ENCODE measurements around the gene LAGE3. TPM values are rescaled to one million over a fixed set of nuclear protein-coding genes. Genes with fewer than 3 reads are reported as not detected.
"Not testable (repeated sequence)": the region's sequence is repeated elsewhere in the genome, so short reads cannot be mapped to it uniquely, and the experiment has no call there.

LAGE3 gene
- total and polyA plus RNA-seq, 7 donors: 10.7 to 64.8 (median 24.1) TPM

- ATAC-seq (no peak), DNase-seq (no peak)
- H3K9me3 ChIP-seq: no peaks in the 10 kb centered on the region
- TF ChIP-seq CTCF (IDR thresholded peaks at IDR 0.05): no peak
- H3K4me1 ChIP-seq: no peaks in the 10 kb centered on the region
- no peak overlapping the region for H3K27ac ChIP-seq
- peaks cover 0 to 20% of the 10 kb centered on the region in 2 donors for H3K36me3 ChIP-seq (ENCODE audit: insufficient read depth in 1 of 2, low read depth in 1 of 2)
- no peaks in the 10 kb centered on the region for H3K27me3 ChIP-seq (ENCODE audit: insufficient read depth in 3 of 3, low read length in 2 of 3)
- 84 to 86% (median 85%) methylated on average over 8 of the region's 8 CpGs for WGBS, 3 donors
- intact Hi-C loops (cut with DNase I): no loop called here
- H3K4me3 ChIP-seq: no peak overlapping the region
These were observed 23.0 kb upstream of the LAGE3 start for GRCh38 chrX:154502098-154502497.

- intact Hi-C loops (cut with DNase I); H3K27ac ChIP-seq; H3K27me3 ChIP-seq (ENCODE audit: insufficient read depth in 3 of 3, low read length in 2 of 3); DNase-seq; H3K9me3 ChIP-seq; H3K4me1 ChIP-seq; H3K4me3 ChIP-seq; ATAC-seq: not testable (repeated sequence)
- H3K36me3 ChIP-seq (ENCODE audit: insufficient read depth in 1 of 2, low read depth in 1 of 2): peaks cover 0 to 13% of the 10 kb centered on the region in 2 donors
- WGBS, 3 donors: 89 to 92% (median 91%) methylated on average over 6 to 7 of the region's 7 CpGs
These were observed 22.3 kb upstream of the LAGE3 start for GRCh38 chrX:154501423-154501822.

- H3K4me3 ChIP-seq; H3K36me3 ChIP-seq (ENCODE audit: insufficient read depth in 1 of 2, low read depth in 1 of 2); H3K4me1 ChIP-seq; ATAC-seq; H3K9me3 ChIP-seq; H3K27ac ChIP-seq; H3K27me3 ChIP-seq (ENCODE audit: insufficient read depth in 3 of 3, low read length in 2 of 3); DNase-seq; intact Hi-C loops (cut with DNase I): not testable (repeated sequence)
- WGBS, 3 donors: 51 to 82% (median 61%) methylated on average over 4 of the region's 4 CpGs
These were observed 17.6 kb upstream of the LAGE3 start for GRCh38 chrX:154496591-154497137.

GRCh38 chrX:154495472-154495922 lies 16.4 kb upstream of the LAGE3 start:
- no peak for TF ChIP-seq CTCF (IDR thresholded peaks at IDR 0.05)
- H3K4me1 ChIP-seq: no peaks in the 10 kb centered on the region
- H3K9me3 ChIP-seq: no peaks in the 10 kb centered on the region
- H3K27me3 ChIP-seq (ENCODE audit: insufficient read depth in 3 of 3, low read length in 2 of 3): no peaks in the 10 kb centered on the region
- H3K4me3 ChIP-seq: no peak overlapping the region
- H3K36me3 ChIP-seq (ENCODE audit: insufficient read depth in 1 of 2, low read depth in 1 of 2): no peaks in the 10 kb centered on the region
- ATAC-seq (no peak), DNase-seq (no peak)
- WGBS, 3 donors: 71 to 79% (median 77%) methylated on average over 4 to 6 of the region's 6 CpGs
- H3K27ac ChIP-seq: no peak overlapping the region
- intact Hi-C loops (cut with DNase I): no loop called here

GRCh38 chrX:154494715-154495114 lies 15.6 kb upstream of the LAGE3 start:
- Histone ChIP-seq H3K4me1 (no peaks in the 10 kb centered on the region), H3K27me3 (ENCODE audit: insufficient read depth in 3 of 3, low read length in 2 of 3) (no peaks in the 10 kb centered on the region), H3K9me3 (no peaks in the 10 kb centered on the region), H3K36me3 (ENCODE audit: insufficient read depth in 1 of 2, low read depth in 1 of 2) (no peaks in the 10 kb centered on the region), H3K4me3 (no peak overlapping the region), H3K27ac (no peak overlapping the region)
- 74 to 90% (median 77%) methylated on average over 3 of the region's 3 CpGs for WGBS, 3 donors
- TF ChIP-seq CTCF (IDR thresholded peaks at IDR 0.05): no peak
- ATAC-seq: no peak
- intact Hi-C loops (cut with DNase I): no loop called here
- DNase-seq: no peak

Measured in psoas muscle (tissue), 8 donors.